Measurements from ENCODE around the gene KRT6A.

DNA sequence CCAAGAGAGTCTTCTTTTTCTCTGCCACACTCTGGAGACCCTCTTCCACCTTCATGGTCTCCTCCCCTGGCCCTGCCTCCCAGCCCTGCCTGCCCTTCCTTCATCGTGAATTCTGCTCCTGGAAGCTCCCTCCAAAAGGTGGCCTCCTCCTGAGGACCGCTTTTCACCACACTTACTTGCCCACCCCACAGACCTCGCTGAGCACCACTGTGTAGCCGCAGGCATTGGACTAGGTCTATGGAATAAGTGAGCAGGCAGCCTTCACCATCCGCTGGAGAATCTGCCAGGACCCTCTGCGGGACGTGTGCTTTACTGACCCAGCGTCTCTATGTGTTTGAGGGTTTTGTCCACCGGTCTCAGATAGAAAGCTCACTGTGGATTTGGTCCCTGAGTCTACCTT is 36.8 kb upstream of the KRT6A start:
- TF ChIP-seq POLR2AphosphoS5 (IDR thresholded peaks at IDR 0.05) (no peak), POLR2A (IDR thresholded peaks at IDR 0.05) (no peak), EP300 (IDR thresholded peaks at IDR 0.05) (no peak)
- TF ChIP-seq, protein P1, sequence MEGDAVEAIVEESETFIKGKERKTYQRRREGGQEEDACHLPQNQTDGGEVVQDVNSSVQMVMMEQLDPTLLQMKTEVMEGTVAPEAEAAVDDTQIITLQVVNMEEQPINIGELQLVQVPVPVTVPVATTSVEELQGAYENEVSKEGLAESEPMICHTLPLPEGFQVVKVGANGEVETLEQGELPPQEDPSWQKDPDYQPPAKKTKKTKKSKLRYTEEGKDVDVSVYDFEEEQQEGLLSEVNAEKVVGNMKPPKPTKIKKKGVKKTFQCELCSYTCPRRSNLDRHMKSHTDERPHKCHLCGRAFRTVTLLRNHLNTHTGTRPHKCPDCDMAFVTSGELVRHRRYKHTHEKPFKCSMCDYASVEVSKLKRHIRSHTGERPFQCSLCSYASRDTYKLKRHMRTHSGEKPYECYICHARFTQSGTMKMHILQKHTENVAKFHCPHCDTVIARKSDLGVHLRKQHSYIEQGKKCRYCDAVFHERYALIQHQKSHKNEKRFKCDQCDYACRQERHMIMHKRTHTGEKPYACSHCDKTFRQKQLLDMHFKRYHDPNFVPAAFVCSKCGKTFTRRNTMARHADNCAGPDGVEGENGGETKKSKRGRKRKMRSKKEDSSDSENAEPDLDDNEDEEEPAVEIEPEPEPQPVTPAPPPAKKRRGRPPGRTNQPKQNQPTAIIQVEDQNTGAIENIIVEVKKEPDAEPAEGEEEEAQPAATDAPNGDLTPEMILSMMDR (IDR thresholded peaks at IDR 0.05) = no peak
